IPS-15b (cell line): ENCODE data around the gene BBS1.
A peak's percentile ranks its signal among the peaks of the same experiment; 100 is the strongest.

Experiments used
- H3K27me3 ChIP-seq: one replicate; pipeline ENCODE4 v1.6.1; 2013; ENCODE audit warnings: low read length; ENCODE audit not compliant: control insufficient read depth, insufficient read depth
- H3K36me3 ChIP-seq: one replicate; pipeline ENCODE4 v1.6.1; 2013; ENCODE audit warnings: low read length; ENCODE audit not compliant: control insufficient read depth, insufficient read depth
- H3K4me1 ChIP-seq: one replicate; pipeline ENCODE4 v1.6.1; 2013; ENCODE audit warnings: mild to moderate bottlenecking, low read length; ENCODE audit not compliant: control insufficient read depth, insufficient read depth
- H3K4me3 ChIP-seq: one replicate; pipeline ENCODE4 v1.5.1; 2013; ENCODE audit warnings: low read depth, low read length
- H3K9ac ChIP-seq: one replicate; pipeline ENCODE4 v1.6.1; 2013; ENCODE audit warnings: low read depth, mild to moderate bottlenecking, low read length
- H3K9me3 ChIP-seq: one replicate; pipeline ENCODE4 v1.6.1; 2013; ENCODE audit warnings: mild to moderate bottlenecking, low read length; ENCODE audit not compliant: control insufficient read depth, insufficient read depth

BBS1 gene

GRCh38 chr11:66470015-66470414 lies 40.4 kb upstream of the BBS1 start:
- H3K27me3 ChIP-seq: no peaks in the 10 kb centered on the region
- peaks cover 6% of the 10 kb centered on the region for H3K4me1 ChIP-seq
- H3K9me3 ChIP-seq: no peaks in the 10 kb centered on the region
- H3K36me3 ChIP-seq: peaks cover 4% of the 10 kb centered on the region
- no peak overlapping the region for H3K4me3 ChIP-seq
- no peak overlapping the region for H3K9ac ChIP-seq

- Histone ChIP-seq H3K4me1 (peaks cover 2% of the 10 kb centered on the region), H3K27me3 (no peaks in the 10 kb centered on the region), H3K4me3 (no peak overlapping the region), H3K9me3 (no peaks in the 10 kb centered on the region), H3K36me3 (peaks cover 7% of the 10 kb centered on the region), H3K9ac (no peak overlapping the region)
Measured at GRCh38 chr11:66471142-66471541, 39.3 kb upstream of the BBS1 start.

GRCh38 chr11:66472054-66472453 lies 38.4 kb upstream of the BBS1 start:
- H3K4me3 ChIP-seq: no peak overlapping the region
- H3K9me3 ChIP-seq: no peaks in the 10 kb centered on the region
- H3K4me1 ChIP-seq: peaks cover 2% of the 10 kb centered on the region
- H3K27me3 ChIP-seq: no peaks in the 10 kb centered on the region
- peaks cover 9% of the 10 kb centered on the region for H3K36me3 ChIP-seq
- H3K9ac ChIP-seq: no peak overlapping the region

- no peaks in the 10 kb centered on the region for H3K4me1 ChIP-seq
- peaks cover 9% of the 10 kb centered on the region for H3K36me3 ChIP-seq
- H3K9ac ChIP-seq: no peak overlapping the region
- no peaks in the 10 kb centered on the region for H3K9me3 ChIP-seq
- H3K4me3 ChIP-seq: no peak overlapping the region
- no peaks in the 10 kb centered on the region for H3K27me3 ChIP-seq
Measured at GRCh38 chr11:66473167-66473566, 37.3 kb upstream of the BBS1 start.

GRCh38 chr11:66473608-66474515 lies 36.6 kb upstream of the BBS1 start:
- Histone ChIP-seq H3K9me3 (no peaks in the 10 kb centered on the region), H3K27me3 (no peaks in the 10 kb centered on the region)

GRCh38 chr11:66475349-66476172 lies 34.9 kb upstream of the BBS1 start:
- H3K4me3 ChIP-seq: no peak overlapping the region
- H3K4me1 ChIP-seq: no peaks in the 10 kb centered on the region
- no peaks in the 10 kb centered on the region for H3K9me3 ChIP-seq
- no peak overlapping the region for H3K9ac ChIP-seq
- H3K27me3 ChIP-seq: no peaks in the 10 kb centered on the region
- H3K36me3 ChIP-seq: peaks cover 5% of the 10 kb centered on the region

More at GRCh38 chr11:66473608-66474515, 36.6 kb upstream of the BBS1 start:
- Histone ChIP-seq H3K36me3 (peaks cover 9% of the 10 kb centered on the region), H3K4me3 (no peak overlapping the region), H3K4me1 (no peaks in the 10 kb centered on the region), H3K9ac (no peak overlapping the region)

GRCh38 chr11:66476173-66476840 lies 34.1 kb upstream of the BBS1 start:
- no peaks in the 10 kb centered on the region for H3K4me1 ChIP-seq
- H3K27me3 ChIP-seq: no peaks in the 10 kb centered on the region
- no peak overlapping the region for H3K4me3 ChIP-seq
- H3K36me3 ChIP-seq: peaks cover 5% of the 10 kb centered on the region
- no peaks in the 10 kb centered on the region for H3K9me3 ChIP-seq
- H3K9ac ChIP-seq: no peak overlapping the region

GRCh38 chr11:66476841-66477251 lies 33.6 kb upstream of the BBS1 start:
- no peaks in the 10 kb centered on the region for H3K9me3 ChIP-seq
- H3K36me3 ChIP-seq: peaks cover 5% of the 10 kb centered on the region
- no peak overlapping the region for H3K4me3 ChIP-seq
- no peak overlapping the region for H3K9ac ChIP-seq
- H3K27me3 ChIP-seq: no peaks in the 10 kb centered on the region
- no peaks in the 10 kb centered on the region for H3K4me1 ChIP-seq

GRCh38 chr11:66477263-66478201 lies 32.9 kb upstream of the BBS1 start:
- Histone ChIP-seq H3K9me3 (no peaks in the 10 kb centered on the region), H3K4me3 (no peak overlapping the region), H3K4me1 (no peaks in the 10 kb centered on the region), H3K36me3 (peaks cover 5% of the 10 kb centered on the region), H3K27me3 (no peaks in the 10 kb centered on the region), H3K9ac (no peak overlapping the region)

GRCh38 chr11:66478729-66479393 lies 31.6 kb upstream of the BBS1 start:
- Histone ChIP-seq H3K4me1 (no peaks in the 10 kb centered on the region), H3K9ac (peak overlapping the region; percentile 77), H3K36me3 (peaks cover 5% of the 10 kb centered on the region), H3K27me3 (no peaks in the 10 kb centered on the region), H3K4me3 (peak overlapping the region; percentile 80), H3K9me3 (no peaks in the 10 kb centered on the region)
